ENCODE measurements around the gene CNOT6L. TPM values are rescaled to one million over a fixed set of nuclear protein-coding genes. Genes with fewer than 3 reads are reported as not detected.

CNOT6L gene
- 8.2 to 12.7 TPM (median 11.6 TPM) in 5 replicates for total RNA-seq (2022; extraction: Qiagen RNA extraction)

DNA sequence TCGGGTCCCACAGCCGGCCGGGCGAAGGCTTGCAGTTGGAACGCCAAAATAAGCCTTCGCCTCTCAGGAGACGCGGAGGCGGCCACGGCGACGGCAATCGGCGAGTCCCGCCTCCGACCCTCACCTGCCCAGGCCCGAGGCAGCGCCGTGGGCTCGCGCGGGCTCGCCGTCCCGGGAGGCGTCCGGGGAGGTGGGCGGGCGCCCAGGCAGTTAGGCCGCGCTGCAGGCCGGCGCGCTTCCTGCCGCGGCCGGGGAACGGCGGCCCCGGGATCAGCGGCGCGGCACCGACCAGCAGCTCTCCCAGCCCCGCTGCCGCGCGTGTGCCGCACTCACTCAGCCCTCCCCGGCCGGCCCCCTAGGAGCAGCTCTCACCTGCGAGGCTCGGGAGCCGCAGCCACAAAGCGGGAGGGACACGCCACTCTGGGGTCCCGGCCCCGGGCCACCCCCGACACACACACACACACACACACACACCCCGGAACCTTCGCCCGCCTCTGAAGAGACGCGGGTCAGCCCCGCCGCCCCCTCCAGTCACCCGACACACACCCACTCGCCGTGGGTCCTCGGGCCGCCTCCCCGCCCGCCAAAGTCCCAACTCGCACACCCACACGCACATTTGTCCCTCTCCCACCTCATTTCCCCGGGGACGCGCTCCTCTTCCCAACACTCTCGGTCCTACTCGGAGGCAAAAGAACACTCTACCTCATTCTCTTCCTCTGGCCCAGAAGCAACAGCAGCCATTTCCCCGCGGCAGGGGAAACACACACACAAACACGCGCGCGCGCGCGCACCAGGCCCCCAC is at the start of gene CNOT6L:
TSS of gene CNOT6L (minus strand) at position 767 of the 802 bp plus-strand sequence. CDS start at position 707, 60 bp downstream.

DNA sequence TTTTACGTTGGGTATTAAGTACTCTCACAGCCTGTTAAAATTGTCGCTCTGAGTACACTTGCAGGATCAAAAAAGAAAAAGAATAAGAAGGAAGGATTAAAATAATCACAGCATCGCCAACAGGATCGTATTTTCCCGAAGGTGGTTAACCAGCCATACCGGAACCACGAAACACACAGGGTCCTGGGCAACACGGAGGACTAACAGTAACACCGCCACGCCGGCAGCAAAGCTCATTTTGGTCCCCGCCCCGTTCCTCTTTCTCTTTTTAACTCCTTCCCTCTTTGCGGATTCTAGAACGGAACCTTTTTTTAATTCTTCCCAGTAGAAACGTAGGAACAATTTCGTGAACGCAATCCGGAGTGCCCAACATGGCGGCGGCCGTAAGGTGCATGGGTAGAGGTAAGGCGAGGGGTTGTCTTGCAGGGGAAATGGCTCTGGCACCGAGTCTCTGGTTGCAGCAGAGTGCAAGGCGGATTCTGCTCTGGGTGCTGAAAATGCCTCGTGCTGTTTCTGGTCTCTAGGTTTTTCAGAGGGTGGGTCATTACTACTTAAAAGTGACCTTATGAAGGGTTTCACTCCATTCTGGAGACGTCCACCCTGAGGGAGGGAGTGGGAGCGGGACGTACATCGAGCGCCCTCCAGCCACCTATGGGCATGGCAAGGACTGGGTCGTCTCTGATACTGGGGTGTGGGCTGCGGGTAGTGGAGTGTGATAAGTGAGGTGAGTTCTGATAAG is 43.5 kb upstream of the CNOT6L start, which contains the start of gene MRPL1:
TSS of gene MRPL1 (plus strand) at position 353 of the 739 bp plus-strand sequence. CDS start at position 372, 19 bp downstream.

Other genes starting within 250 kb of the CNOT6L start
- not detected in 5 replicates for gene CXCL13, start 213.5 kb downstream of the CNOT6L start, total RNA-seq (2022; extraction: Qiagen RNA extraction)
- 22.1 to 25.6 TPM (median 22.8 TPM) in 5 replicates for gene MRPL1, start 43.5 kb upstream of the CNOT6L start, total RNA-seq (2022; extraction: Qiagen RNA extraction)
- gene FRAS1, start 238.0 kb upstream of the CNOT6L start, total RNA-seq (2022; extraction: Qiagen RNA extraction): 2.1 to 3.8 TPM (median 3.2 TPM) in 5 replicates